ENCODE measurements around the gene ZBTB7A.

The ZBTB7A gene

GRCh38 chr19:4068047-4068966 lies 1.6 kb upstream of the ZBTB7A start:
- TF ChIP-seq, protein P1, sequence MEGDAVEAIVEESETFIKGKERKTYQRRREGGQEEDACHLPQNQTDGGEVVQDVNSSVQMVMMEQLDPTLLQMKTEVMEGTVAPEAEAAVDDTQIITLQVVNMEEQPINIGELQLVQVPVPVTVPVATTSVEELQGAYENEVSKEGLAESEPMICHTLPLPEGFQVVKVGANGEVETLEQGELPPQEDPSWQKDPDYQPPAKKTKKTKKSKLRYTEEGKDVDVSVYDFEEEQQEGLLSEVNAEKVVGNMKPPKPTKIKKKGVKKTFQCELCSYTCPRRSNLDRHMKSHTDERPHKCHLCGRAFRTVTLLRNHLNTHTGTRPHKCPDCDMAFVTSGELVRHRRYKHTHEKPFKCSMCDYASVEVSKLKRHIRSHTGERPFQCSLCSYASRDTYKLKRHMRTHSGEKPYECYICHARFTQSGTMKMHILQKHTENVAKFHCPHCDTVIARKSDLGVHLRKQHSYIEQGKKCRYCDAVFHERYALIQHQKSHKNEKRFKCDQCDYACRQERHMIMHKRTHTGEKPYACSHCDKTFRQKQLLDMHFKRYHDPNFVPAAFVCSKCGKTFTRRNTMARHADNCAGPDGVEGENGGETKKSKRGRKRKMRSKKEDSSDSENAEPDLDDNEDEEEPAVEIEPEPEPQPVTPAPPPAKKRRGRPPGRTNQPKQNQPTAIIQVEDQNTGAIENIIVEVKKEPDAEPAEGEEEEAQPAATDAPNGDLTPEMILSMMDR (IDR thresholded peaks at IDR 0.05; ENCODE audit: control insufficient read depth, extremely low read depth, insufficient read depth): no peak
- no peak for DNase-seq (ENCODE audit: low read depth)
- no peak overlapping the region for H3K4me3 ChIP-seq (ENCODE audit: low read depth, low read length)

- peak overlapping the region; percentile 39 for H3K4me3 ChIP-seq (ENCODE audit: low read depth, low read length)
- TF ChIP-seq, protein P1 (IDR thresholded peaks at IDR 0.05; ENCODE audit: control insufficient read depth, extremely low read depth, insufficient read depth): no peak
- no peak for DNase-seq (ENCODE audit: low read depth)
Observed at GRCh38 chr19:4067396-4068046, 822 bp upstream of the ZBTB7A start.

DNA sequence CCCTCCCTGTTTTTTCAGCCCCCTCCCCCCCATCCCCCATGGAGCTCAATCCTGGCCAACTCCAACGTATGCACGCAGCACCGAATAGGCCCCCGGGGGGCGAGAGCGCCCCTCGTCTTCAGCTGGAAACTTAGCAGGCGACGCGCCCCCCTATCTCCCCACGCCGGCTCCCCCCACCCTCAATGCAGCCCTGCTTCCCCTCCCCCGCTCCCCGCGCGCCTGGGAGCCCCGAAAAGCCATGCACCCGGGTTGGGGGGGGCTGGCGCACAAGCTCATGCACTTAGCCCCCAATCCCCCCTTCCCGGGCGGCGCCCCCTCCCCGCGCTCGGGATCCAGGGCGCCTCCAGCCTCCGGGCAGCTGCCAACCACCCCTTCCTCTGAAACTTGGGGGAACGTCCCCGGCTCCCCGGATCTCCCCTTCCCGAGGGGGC lies 508 bp downstream of the ZBTB7A start:
- TF ChIP-seq, protein P1 (IDR thresholded peaks at IDR 0.05; ENCODE audit: control insufficient read depth, extremely low read depth, insufficient read depth): no peak

GRCh38 chr19:4065430-4066175 lies 1.1 kb downstream of the ZBTB7A start:
- DNase-seq (ENCODE audit: low read depth): peak; percentile 81
- TF ChIP-seq, protein P1 (IDR thresholded peaks at IDR 0.05; ENCODE audit: control insufficient read depth, extremely low read depth, insufficient read depth): no peak
- peak overlapping the region; percentile 73 for H3K4me3 ChIP-seq (ENCODE audit: low read depth, low read length)

More for the DNA sequence above, 508 bp downstream of the ZBTB7A start:
- H3K4me3 ChIP-seq (ENCODE audit: low read depth, low read length): peak overlapping the region; percentile 73
- no peak for DNase-seq (ENCODE audit: low read depth)

- TF ChIP-seq, protein P1 (IDR thresholded peaks at IDR 0.05; ENCODE audit: control insufficient read depth, extremely low read depth, insufficient read depth): no peak
- peak overlapping the region; percentile 86 for H3K4me3 ChIP-seq (ENCODE audit: low read depth, low read length)
- DNase-seq (ENCODE audit: low read depth): no peak
Observed at GRCh38 chr19:4064496-4065260, 2.0 kb downstream of the ZBTB7A start.

DNA sequence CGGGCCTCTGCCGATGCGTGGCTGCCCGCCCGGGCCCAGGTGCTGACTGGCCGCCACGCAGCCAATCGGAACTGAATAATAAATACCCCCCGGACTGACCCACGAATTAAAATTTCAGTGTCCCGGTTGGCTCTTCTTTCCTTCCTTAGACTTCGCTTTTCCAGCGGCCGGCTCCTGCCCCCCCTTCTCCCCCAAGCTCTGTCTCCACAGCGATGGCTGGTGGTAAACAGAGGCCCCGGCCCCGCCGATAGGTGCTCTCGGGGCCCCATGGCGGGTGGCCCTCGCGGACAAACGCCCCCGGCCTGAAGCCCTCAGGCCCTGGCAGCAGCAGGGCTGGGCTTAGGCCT lies 2.6 kb downstream of the ZBTB7A start:
- no peak for DNase-seq (ENCODE audit: low read depth)
- TF ChIP-seq, protein P1 (IDR thresholded peaks at IDR 0.05; ENCODE audit: control insufficient read depth, extremely low read depth, insufficient read depth): no peak
- peak overlapping the region; percentile 86 for H3K4me3 ChIP-seq (ENCODE audit: low read depth, low read length)
